Activated CD4-positive, alpha-beta memory T cell treated with anti-CD3 and anti-CD28 coated beads for 36 hours (primary cell): ENCODE data around the gene TMEM217. TPM values are rescaled to one million over a fixed set of nuclear protein-coding genes. Genes with fewer than 3 reads are reported as not detected.
"Not testable (repeated sequence)": the region's sequence is repeated elsewhere in the genome, so short reads cannot be mapped to it uniquely, and the experiment has no call there.

Experiments used
- CTCF ChIA-PET: fragments of 350-600 bp; sonication (Branson Sonifier 250); formaldehyde crosslinking; loops from one replicate; lab custom pipeline; 2021; ENCODE audit warnings: antibody characterized with exemption, inconsistent platforms; lab: Charles Lee
- POLR2A ChIA-PET: fragments of 350-600 bp; sonication (Branson Sonifier 250); formaldehyde crosslinking; loops from one replicate; lab custom pipeline; 2021; ENCODE audit warnings: antibody characterized with exemption; lab: Charles Lee
- DNase-seq: peaks from one replicate; pipeline ENCODE4 v3.0.0-alpha.2; 2020
- H3K27ac Mint-ChIP-seq: one replicate; pipeline ENCODE4 v1.8.0; 2021; ENCODE audit warnings: mixed read lengths
- H3K27me3 Mint-ChIP-seq: one replicate; pipeline ENCODE4 v1.8.0; 2021; ENCODE audit warnings: mixed read lengths
- H3K36me3 Mint-ChIP-seq: one replicate; pipeline ENCODE4 v1.8.0; 2021; ENCODE audit warnings: mixed read lengths
- H3K4me1 Mint-ChIP-seq: one replicate; pipeline ENCODE4 v1.8.0; 2021; ENCODE audit warnings: low read depth, mixed read lengths
- H3K4me3 Mint-ChIP-seq: one replicate; pipeline ENCODE4 v1.8.0; 2021; ENCODE audit warnings: mild to moderate bottlenecking, mixed read lengths
- H3K9me3 Mint-ChIP-seq: one replicate; pipeline ENCODE4 v1.8.0; 2021; ENCODE audit warnings: mixed read lengths
- intact Hi-C: fragments of 100-400 bp; cut with micrococcal nuclease; formaldehyde crosslinking; loops from one replicate; pipeline ENCODE4 v1.15.1; 2023
- total RNA-seq, 2 experiments: library from RNA; stranded (reverse); gene quantifications; one replicate each; pipeline ENCODE4 v1.2.3, GENCODE V29; 2021

The TMEM217 gene
- total RNA-seq, 2 experiments from 2014 or later: 2.2 to 3.3 TPM

DNA sequence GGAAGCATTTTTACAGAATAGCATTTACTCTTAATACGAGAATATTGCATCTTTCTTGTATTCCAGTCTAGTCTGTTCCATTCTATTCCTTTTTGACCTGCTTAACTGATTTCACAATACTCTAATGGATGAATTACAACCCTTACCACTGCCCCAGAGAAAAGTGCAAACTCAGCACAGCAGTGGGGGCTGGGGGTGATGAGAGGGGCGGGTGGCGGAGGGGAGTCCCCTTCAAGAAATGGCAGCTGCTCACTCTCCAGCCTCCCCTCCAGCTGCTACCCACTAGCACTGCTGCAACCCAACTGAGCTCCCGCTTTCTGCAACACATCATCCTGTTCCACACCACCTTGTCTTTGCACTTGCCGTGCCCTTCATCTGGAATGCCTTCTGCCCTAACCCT is 57.9 kb downstream of the TMEM217 start:
- ChIA-PET CTCF (interaction anchor here (0.6 to 19.4 kb wide), 5 partner anchors 10 to 176 kb away, joined by 3 to 850 read pairs (median 7); no protein-coding TSS in a partner anchor), POLR2A (no interaction called here)
- Mint-ChIP-seq H3K27ac (no peak overlapping the region), H3K27me3 (no peaks in the 10 kb centered on the region), H3K36me3 (no peaks in the 10 kb centered on the region), H3K9me3 (no peaks in the 10 kb centered on the region), H3K4me1 (peaks cover 32% of the 10 kb centered on the region), H3K4me3 (no peak overlapping the region)
- intact Hi-C loops: loop anchor here (10.0 kb wide), 1 partner anchor 445 kb away; no protein-coding TSS in a partner anchor
- DNase-seq: no peak

DNA sequence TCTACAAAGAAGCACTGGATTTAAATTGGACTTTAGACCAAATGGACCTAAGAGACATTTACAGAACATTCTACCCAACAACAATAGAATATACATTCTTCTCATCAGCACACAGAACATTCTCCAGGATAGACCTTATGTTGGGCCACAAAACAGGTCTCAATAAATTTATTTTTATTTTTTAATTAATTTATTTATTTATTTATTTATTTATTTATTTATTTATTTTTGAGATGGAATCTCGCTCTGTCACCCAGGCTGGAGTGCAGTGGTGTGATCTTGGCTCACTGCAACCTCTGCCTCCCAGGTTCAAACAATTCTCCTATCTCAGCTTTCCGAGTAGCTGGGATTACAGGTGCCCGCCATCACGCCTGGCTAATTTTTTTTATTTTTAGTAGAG is 61.5 kb downstream of the TMEM217 start:
- DNase-seq, H3K9me3 Mint-ChIP-seq, H3K36me3 Mint-ChIP-seq, H3K27ac Mint-ChIP-seq, POLR2A ChIA-PET, H3K27me3 Mint-ChIP-seq, intact Hi-C loops, H3K4me3 Mint-ChIP-seq: not testable (repeated sequence)
- CTCF ChIA-PET: interaction anchor here (0.6 to 19.4 kb wide), 3 partner anchors 12 to 172 kb away, joined by 3 to 850 read pairs (median 33); no protein-coding TSS in a partner anchor
- H3K4me1 Mint-ChIP-seq: peaks cover 32% of the 10 kb centered on the region

DNA sequence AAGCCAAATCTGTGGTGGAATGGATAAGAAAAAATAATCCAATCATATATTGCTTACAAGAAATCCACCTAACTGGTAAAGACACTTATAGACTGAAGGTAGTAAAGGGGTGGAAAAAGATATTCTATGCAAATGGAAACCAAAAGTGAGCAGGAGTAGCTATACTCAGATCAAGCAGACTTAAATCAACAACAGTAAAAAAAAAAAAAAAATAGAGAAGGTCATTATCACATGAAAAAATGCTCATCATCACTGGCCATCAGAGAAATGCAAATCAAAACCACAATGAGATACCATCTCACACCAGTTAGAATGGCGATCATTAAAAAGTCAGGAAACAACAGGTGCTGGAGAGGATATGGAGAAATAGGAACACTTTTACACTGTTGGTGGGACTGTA is 63.1 kb downstream of the TMEM217 start:
- H3K9me3 Mint-ChIP-seq, H3K27me3 Mint-ChIP-seq, DNase-seq, H3K36me3 Mint-ChIP-seq, POLR2A ChIA-PET, H3K4me3 Mint-ChIP-seq, intact Hi-C loops: not testable (repeated sequence)
- Mint-ChIP-seq H3K27ac (peak overlapping the region; percentile 81), H3K4me1 (peaks cover 35% of the 10 kb centered on the region)
- CTCF ChIA-PET: interaction anchor here (1.4 to 4.0 kb wide), 6 partner anchors 10 to 177 kb away, joined by 6 to 33 read pairs (median 8); no protein-coding TSS in a partner anchor

DNA sequence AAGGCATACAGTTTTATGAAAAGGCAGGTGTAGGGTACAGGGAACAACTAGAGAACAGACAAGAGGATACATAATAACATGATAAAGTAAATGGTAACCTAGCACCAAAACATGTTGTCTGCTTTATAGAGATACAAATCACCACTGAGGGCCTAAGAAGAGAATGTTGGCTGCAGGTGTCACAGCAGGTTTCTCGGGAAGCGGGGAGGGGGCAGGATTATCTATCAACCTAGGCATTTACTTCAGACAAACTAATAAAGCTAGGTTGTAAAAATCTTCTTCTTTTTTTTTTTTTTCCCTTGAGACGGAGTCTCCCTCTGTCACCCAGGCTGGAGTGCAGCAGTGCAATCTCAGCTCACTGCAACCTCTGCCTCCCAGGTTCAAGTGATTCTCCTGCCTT is 65.3 kb downstream of the TMEM217 start:
- intact Hi-C loops: no loop called here
- no peaks in the 10 kb centered on the region for H3K27me3 Mint-ChIP-seq
- DNase-seq: no peak
- no peak overlapping the region for H3K4me3 Mint-ChIP-seq
- peaks cover 1% of the 10 kb centered on the region for H3K36me3 Mint-ChIP-seq
- H3K27ac Mint-ChIP-seq: peak overlapping the region; percentile 1
- ChIA-PET CTCF (interaction anchor here (1.1 to 4.0 kb wide), 6 partner anchors 11 to 173 kb away, joined by 3 to 33 read pairs (median 8); no protein-coding TSS in a partner anchor), POLR2A (interaction anchor here (0.6 kb wide), 2 partner anchors 16 to 227 kb away, joined by 3 to 4 read pairs; no protein-coding TSS in a partner anchor)
- peaks cover 47% of the 10 kb centered on the region for H3K4me1 Mint-ChIP-seq
- H3K9me3 Mint-ChIP-seq: no peaks in the 10 kb centered on the region

DNA sequence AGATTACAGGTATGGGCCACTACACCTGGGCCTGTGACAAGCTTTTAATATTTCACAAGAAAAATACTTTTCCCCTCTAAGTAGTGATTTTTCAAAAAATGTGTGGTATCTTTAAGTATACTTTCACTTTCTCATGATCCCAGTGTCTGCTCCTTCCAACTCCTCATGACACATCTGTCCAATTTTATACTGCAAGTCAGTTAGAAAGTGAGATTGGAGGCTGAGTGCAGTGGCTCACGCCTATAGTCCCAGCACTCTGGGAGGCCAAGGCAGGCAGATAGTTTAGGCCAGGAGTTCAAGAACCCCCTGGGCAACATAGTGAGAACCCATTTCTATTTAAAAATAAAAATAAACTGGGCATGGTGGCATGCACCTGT is 67.8 kb downstream of the TMEM217 start:
- POLR2A ChIA-PET: interaction anchor here (1.0 to 1.2 kb wide), 2 partner anchors 9 to 20 kb away, joined by 3 to 7 read pairs; partner anchors contain the start of gene PIM1
- peaks cover 5% of the 10 kb centered on the region for H3K9me3 Mint-ChIP-seq
- peak; percentile 58 for DNase-seq
- H3K4me1 Mint-ChIP-seq: peaks cover 67% of the 10 kb centered on the region
- CTCF ChIA-PET: interaction anchor here (1.2 to 4.9 kb wide), 6 partner anchors 17 to 170 kb away, joined by 3 to 40 read pairs (median 8); no protein-coding TSS in a partner anchor
- intact Hi-C loops: loop anchor here (1.0 kb wide), 2 partner anchors 12 to 17 kb away; no protein-coding TSS in a partner anchor
- no peak overlapping the region for H3K4me3 Mint-ChIP-seq
- peaks cover 5% of the 10 kb centered on the region for H3K36me3 Mint-ChIP-seq
- H3K27ac Mint-ChIP-seq: peak overlapping the region; percentile 72
- no peaks in the 10 kb centered on the region for H3K27me3 Mint-ChIP-seq

DNA sequence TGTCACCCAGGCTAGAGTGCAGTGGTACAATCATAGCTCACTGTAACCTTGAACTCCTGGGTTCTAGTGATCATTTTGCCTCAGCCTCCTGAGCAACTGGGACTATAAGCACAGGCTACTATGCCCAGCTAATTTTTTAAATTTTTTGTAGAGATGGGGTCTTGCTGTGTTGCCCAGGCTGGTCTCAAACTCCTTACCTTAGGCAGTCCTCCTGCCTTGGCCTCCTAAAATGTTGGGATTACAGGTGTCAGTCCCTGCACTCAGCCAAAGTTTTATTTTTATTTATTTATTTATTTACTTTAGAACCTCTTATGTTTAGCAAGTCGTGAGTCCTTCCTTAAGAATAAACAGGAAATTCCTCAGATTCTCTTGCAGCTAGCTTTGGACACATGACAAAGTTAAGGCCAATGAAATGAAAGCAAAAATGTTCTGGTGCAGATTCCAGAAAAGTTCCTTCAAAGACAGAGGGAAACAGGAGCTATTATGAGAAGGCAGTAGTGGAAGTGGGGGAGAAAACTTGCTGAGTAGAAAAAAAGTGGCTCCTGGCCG is 68.9 kb downstream of the TMEM217 start:
- no peak for DNase-seq
- Mint-ChIP-seq H3K4me1 (peaks cover 60% of the 10 kb centered on the region), H3K27me3 (no peaks in the 10 kb centered on the region), H3K36me3 (peaks cover 5% of the 10 kb centered on the region), H3K27ac (peak overlapping the region; percentile 83), H3K4me3 (no peak overlapping the region), H3K9me3 (peaks cover 5% of the 10 kb centered on the region)
- ChIA-PET CTCF (interaction anchor here (1.4 to 4.9 kb wide), 6 partner anchors 9 to 169 kb away, joined by 3 to 40 read pairs (median 8); no protein-coding TSS in a partner anchor), POLR2A (interaction anchor here (0.6 to 1.2 kb wide), 2 partner anchors 8 to 203 kb away, joined by 3 read pairs; partner anchors contain the start of gene MTCH1)
- intact Hi-C loops: no loop called here

DNA sequence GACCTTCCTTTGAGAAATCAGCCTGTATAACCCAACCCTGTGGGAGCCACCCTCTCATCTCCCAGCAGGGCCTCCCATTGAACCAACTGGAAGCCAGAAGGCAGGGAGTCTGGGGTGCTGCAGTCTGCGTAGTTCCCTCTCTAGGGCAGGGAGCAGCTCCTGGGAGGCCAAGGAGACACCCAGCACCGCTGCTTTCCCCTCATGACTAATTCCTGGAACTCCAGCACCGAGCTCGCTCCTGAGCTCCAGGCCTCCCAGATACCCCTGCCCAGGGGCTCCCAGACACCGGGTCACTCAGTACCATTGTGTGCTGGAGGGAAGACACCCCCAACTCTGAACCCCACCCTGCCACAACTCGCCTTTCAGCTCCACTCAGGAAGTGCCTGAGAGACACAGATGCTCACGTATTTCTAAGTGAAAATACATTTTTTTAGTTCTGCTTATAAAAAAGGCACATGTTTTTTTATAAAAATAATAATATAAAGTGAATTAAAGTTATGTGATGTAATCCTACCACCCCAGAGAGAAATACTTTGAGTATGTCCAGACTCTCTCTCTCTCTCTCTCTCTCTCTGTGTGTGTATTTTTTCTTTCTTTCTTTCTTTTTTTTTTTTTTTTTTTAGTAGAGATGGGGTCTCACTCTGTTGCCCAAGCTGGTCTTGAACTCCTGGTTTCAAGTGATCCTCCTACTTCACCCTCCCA is 70.5 kb downstream of the TMEM217 start:
- DNase-seq: no peak
- intact Hi-C loops: no loop called here
- no peak overlapping the region for H3K4me3 Mint-ChIP-seq

DNA sequence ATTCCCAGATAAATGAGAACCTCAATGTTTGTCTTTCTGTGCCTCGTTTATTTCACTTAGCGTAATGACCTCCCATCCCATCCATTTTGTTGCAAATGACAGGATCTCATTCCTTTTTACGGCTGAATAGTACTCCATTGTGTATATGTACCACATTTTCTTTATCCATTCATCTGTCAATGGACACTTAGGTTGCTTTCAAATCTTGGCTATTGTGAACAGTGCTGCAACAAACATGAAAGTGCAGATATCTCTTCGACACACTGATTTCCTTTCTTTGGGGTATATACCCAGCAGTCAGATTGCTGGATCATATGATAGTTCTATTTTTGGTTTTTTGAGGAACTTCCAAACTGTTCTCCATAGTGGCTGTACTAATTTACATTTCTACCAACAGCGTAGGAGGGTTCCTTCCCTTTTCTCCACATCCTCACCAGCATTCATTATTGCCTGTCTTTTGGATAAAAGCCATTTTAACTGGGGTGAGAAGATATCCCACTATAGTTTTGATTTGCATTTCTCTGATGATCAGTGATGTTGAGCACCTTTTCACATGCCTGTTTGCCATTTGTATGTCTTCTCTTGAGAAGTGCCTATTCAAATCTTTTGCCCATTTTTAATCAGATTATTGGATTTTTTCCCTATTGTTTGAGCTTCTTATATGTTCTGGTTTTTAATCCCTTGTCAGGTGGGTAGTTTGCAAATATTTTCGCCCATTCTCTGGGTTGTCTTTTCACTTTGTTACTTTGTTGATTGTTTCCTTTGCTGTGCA is 71.8 kb downstream of the TMEM217 start:
- H3K36me3 Mint-ChIP-seq, H3K9me3 Mint-ChIP-seq, H3K27me3 Mint-ChIP-seq, intact Hi-C loops, H3K4me3 Mint-ChIP-seq, DNase-seq: not testable (repeated sequence)
- ChIA-PET POLR2A (interaction anchor here (1.0 to 1.5 kb wide), 2 partner anchors 11 to 15 kb away, joined by 3 to 7 read pairs; no protein-coding TSS in a partner anchor), CTCF (interaction anchor here (1.0 to 4.9 kb wide), 4 partner anchors 13 to 427 kb away, joined by 4 to 40 read pairs (median 6); no protein-coding TSS in a partner anchor)
- H3K27ac Mint-ChIP-seq: peak overlapping the region; percentile 67
- H3K4me1 Mint-ChIP-seq: peaks cover 62% of the 10 kb centered on the region

More for the DNA sequence above, 70.5 kb downstream of the TMEM217 start:
- Mint-ChIP-seq H3K36me3 (peaks cover 5% of the 10 kb centered on the region), H3K27ac (peak overlapping the region; percentile 65), H3K4me1 (peaks cover 58% of the 10 kb centered on the region), H3K9me3 (peaks cover 5% of the 10 kb centered on the region), H3K27me3 (no peaks in the 10 kb centered on the region)
- POLR2A ChIA-PET: interaction anchor here (1.0 to 1.5 kb wide), 3 partner anchors 13 to 140 kb away, joined by 3 to 7 read pairs (median 3); no protein-coding TSS in a partner anchor
- CTCF ChIA-PET: interaction anchor here (0.7 to 4.9 kb wide), 6 partner anchors 15 to 428 kb away, joined by 4 to 40 read pairs (median 5); no protein-coding TSS in a partner anchor

DNA sequence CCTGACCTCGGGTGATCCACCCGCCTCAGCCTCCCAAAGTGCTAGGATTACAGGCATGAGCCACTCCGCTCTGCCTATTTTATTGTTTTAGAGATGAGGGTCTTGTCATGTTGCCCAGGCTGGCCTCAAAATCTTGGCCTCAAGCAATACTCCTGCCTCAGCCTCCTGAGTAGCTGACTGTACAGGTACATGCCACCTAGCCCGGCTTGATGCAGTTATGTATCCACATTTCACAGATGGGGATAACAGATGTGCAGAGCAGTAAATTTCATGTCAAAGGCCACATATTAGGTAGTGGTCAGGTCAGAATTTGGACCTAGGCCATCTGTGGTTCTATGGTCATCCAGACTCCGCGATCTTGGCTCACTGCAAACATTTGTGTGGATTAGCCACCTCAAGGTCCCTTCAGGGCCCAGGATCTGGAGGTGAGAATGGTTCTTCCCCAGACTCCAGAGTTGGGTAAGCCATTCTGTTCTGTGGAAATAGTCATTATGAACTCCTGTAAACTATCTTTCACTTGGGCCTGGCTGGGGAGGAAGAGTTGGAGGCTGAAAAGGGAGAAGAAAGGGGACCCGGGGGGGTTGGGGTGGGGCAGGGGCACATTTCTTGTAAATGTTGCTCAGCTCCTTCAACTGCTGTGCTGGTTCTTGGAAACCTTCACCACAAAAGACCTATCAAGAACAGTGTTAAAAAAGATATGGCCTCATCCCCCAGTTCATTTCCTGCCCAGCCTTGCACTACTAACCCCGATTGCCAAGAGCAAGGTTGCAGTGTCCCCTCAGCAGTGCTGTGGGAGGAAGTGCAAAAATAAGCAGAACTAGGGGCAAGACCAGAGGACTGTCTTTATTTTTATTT is 75.0 kb downstream of the TMEM217 start:
- Mint-ChIP-seq H3K9me3 (peaks cover 5% of the 10 kb centered on the region), H3K36me3 (peaks cover 4% of the 10 kb centered on the region), H3K4me1 (peaks cover 55% of the 10 kb centered on the region), H3K4me3 (peak overlapping the region; percentile 48), H3K27ac (peak overlapping the region; percentile 96), H3K27me3 (no peaks in the 10 kb centered on the region)
- peak; percentile 82 for DNase-seq
- ChIA-PET CTCF (interaction anchor here (0.6 to 16.6 kb wide), 10 partner anchors 10 to 551 kb away, joined by 3 to 560 read pairs (median 5); no protein-coding TSS in a partner anchor), POLR2A (interaction anchor here (1.0 to 1.5 kb wide), 2 partner anchors 10 to 11 kb away, joined by 3 to 9 read pairs; no protein-coding TSS in a partner anchor)
- intact Hi-C loops: loop anchor here (1.0 to 2.0 kb wide), 4 partner anchors 10 to 135 kb away; no protein-coding TSS in a partner anchor

DNA sequence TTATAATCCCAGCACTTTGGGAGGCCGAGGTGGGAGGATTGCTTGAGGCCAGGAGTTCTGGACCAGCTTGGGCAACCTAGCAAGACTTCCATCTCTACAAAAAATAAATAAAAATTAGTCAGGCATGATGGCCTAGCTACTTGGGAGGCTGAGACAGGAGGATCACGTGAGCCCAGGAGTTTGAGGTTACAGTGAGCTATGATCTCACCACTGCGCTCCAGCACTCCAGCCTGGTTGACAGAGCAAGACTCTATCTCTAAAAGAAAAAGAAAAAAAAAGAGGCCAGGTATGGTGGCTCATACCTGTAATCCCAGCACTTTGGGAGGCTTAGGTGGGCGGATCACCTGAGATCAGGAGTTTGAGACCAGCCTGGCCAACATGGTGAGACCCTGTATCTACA is 77.3 kb downstream of the TMEM217 start:
- H3K9me3 Mint-ChIP-seq, intact Hi-C loops, H3K4me3 Mint-ChIP-seq, H3K27me3 Mint-ChIP-seq: not testable (repeated sequence)
- peak; percentile 33 for DNase-seq
- CTCF ChIA-PET: interaction anchor here (1.1 to 16.6 kb wide), 4 partner anchors 8 to 155 kb away, joined by 3 to 560 read pairs (median 146); no protein-coding TSS in a partner anchor
- POLR2A ChIA-PET: interaction anchor here (0.7 kb wide), 1 partner anchor 9 kb away, joined by 3 read pairs; no protein-coding TSS in a partner anchor
- Mint-ChIP-seq H3K27ac (peak overlapping the region; percentile 51), H3K36me3 (peaks cover 12% of the 10 kb centered on the region), H3K4me1 (peaks cover 53% of the 10 kb centered on the region)
